Measurements from ENCODE around the gene TSHZ2. TPM values are rescaled to one million over a fixed set of nuclear protein-coding genes. Genes with fewer than 3 reads are reported as not detected.
A peak's percentile ranks its signal among the peaks of the same experiment; 100 is the strongest.

The TSHZ2 gene
- total and polyA plus RNA-seq, 4 donors = 0.93 to 8.8 (median 3.8) TPM

DNA sequence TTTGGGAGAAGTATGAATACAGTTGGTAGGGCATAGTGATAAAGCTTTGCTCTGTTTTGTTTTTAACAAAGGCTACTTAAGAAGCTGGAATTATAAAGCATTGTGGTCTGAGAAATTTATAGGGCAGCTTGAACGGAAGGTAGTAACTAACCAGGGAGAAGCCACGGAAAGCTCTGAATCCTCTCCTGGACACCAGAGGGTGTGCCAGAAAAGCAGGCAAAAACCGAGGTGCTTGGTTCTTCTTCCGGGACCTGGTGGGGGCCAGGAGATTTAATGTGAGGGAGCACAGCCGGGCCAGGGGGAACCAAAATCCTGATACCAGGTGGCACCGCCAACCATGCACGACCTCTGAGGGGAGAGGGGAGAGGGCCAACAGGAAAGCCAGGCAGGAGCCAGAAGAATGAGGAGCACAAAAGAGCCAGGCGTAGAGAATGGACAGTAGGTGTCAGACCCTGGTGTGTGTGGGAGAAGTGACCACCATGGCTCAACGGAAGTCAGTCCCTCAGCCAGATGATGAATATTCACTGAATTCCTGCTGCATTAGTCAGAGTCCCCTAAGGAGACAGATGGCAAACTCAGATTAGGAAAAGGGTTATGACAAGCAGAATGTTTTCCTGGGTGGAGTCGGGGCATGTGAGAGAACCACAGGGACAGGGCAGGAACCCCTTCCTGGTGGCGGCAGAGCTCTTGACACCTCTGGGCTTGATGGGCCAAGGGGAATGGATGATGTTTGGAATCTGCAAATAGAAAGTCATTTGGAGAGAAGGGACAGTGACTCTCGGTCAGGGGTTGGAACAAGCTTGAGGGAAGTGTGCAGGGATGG is 359.2 kb downstream of the TSHZ2 start:
- WGBS, 2 donors = 64 to 70% methylated on average over 12 of the region's 12 CpGs
- no peak overlapping the region for H3K4me3 ChIP-seq
- no peaks in the 10 kb centered on the region for H3K36me3 ChIP-seq (ENCODE audit: control insufficient read depth in 4 of 4, insufficient read depth in 4 of 4, low read length in 4 of 4)
- H3K9ac ChIP-seq (ENCODE audit: insufficient read depth in 1 of 2, low read length in 2 of 2) = no peak overlapping the region
- TF ChIP-seq, protein P1, sequence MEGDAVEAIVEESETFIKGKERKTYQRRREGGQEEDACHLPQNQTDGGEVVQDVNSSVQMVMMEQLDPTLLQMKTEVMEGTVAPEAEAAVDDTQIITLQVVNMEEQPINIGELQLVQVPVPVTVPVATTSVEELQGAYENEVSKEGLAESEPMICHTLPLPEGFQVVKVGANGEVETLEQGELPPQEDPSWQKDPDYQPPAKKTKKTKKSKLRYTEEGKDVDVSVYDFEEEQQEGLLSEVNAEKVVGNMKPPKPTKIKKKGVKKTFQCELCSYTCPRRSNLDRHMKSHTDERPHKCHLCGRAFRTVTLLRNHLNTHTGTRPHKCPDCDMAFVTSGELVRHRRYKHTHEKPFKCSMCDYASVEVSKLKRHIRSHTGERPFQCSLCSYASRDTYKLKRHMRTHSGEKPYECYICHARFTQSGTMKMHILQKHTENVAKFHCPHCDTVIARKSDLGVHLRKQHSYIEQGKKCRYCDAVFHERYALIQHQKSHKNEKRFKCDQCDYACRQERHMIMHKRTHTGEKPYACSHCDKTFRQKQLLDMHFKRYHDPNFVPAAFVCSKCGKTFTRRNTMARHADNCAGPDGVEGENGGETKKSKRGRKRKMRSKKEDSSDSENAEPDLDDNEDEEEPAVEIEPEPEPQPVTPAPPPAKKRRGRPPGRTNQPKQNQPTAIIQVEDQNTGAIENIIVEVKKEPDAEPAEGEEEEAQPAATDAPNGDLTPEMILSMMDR (IDR thresholded peaks at IDR 0.05; ENCODE audit: control extremely low read depth, extremely low read depth) = no peak
- no peaks in the 10 kb centered on the region for H3K4me1 ChIP-seq (ENCODE audit: control insufficient read depth in 5 of 5, insufficient read depth in 5 of 5, low read length in 5 of 5)
- ATAC-seq (ENCODE audit: insufficient read depth, low FRiP score) (no peak), DNase-seq (peak in 2 of 3 donors; percentile 23 to 38)
- no peaks in the 10 kb centered on the region for H3K9me3 ChIP-seq (ENCODE audit: control insufficient read depth in 4 of 4, insufficient read depth in 3 of 4, low read length in 3 of 4)
- H3K27ac ChIP-seq (ENCODE audit: low read depth in 1 of 2, low read length in 1 of 2) = no peak overlapping the region
- no peaks in the 10 kb centered on the region for H3K27me3 ChIP-seq (ENCODE audit: control insufficient read depth in 3 of 3, insufficient read depth in 3 of 3, low read length in 2 of 3)

DNA sequence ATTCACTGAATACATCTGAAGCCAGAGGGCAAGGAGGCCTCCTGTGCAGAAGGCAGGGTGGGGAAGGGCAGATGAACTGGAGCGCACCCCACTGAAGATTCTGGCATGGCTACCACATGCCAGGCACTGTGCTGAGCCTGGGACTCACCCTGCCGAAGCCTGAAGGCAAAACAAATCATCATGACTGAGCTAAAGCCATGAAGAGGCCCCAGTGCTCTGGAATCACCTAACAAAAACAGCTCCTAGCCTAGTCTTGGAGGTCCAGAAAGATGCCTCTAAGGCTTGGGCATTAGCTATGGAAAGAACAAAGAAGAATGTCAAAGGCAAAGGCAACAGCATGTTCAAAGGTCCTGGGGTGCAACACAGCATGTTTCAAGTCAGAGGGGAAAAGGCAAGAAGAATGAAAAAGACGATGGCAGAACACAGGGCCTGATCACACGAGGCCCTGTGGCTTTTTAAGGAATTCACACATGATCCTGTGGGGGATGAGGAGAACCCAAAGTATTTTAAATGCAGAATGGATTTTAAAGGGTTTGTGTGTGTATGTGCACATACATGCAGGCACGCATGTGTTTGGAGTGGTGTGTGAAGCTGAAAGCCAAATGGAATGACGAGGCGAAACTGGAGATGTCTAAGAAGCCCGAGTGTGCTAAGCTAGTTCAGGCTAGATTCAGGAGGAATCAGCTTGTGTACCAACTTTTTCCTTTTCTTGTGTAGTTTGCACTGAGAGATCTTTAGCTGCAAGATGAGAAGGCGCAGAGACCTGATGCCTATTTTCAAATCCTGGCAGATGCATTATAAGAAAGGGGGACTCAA is 360.1 kb downstream of the TSHZ2 start:
- TF ChIP-seq, protein P1 (IDR thresholded peaks at IDR 0.05; ENCODE audit: control extremely low read depth, extremely low read depth) = no peak
- WGBS, 2 donors = 90% methylated on average over 9 of the region's 9 CpGs
- H3K27ac ChIP-seq (ENCODE audit: low read depth in 1 of 2, low read length in 1 of 2) = no peak overlapping the region

GRCh38 chr20:53334861-53335260 is 362.7 kb downstream of the TSHZ2 start:
- H3K4me1 ChIP-seq (ENCODE audit: control insufficient read depth in 5 of 5, insufficient read depth in 5 of 5, low read length in 5 of 5) = no peaks in the 10 kb centered on the region
- H3K36me3 ChIP-seq (ENCODE audit: control insufficient read depth in 4 of 4, insufficient read depth in 4 of 4, low read length in 4 of 4) = no peaks in the 10 kb centered on the region
- 89 to 92% methylated on average over 8 of the region's 8 CpGs for WGBS, 2 donors

More for the DNA sequence above, 360.1 kb downstream of the TSHZ2 start:
- ATAC-seq (ENCODE audit: insufficient read depth, low FRiP score) (no peak), DNase-seq (peak in 1 of 3 donors; percentile 34)
- H3K9ac ChIP-seq (ENCODE audit: insufficient read depth in 1 of 2, low read length in 2 of 2) = no peak overlapping the region
- H3K36me3 ChIP-seq (ENCODE audit: control insufficient read depth in 4 of 4, insufficient read depth in 4 of 4, low read length in 4 of 4) = no peaks in the 10 kb centered on the region
- no peaks in the 10 kb centered on the region for H3K9me3 ChIP-seq (ENCODE audit: control insufficient read depth in 4 of 4, insufficient read depth in 3 of 4, low read length in 3 of 4)
- no peak overlapping the region for H3K4me3 ChIP-seq
- no peaks in the 10 kb centered on the region for H3K27me3 ChIP-seq (ENCODE audit: control insufficient read depth in 3 of 3, insufficient read depth in 3 of 3, low read length in 2 of 3)
- no peaks in the 10 kb centered on the region for H3K4me1 ChIP-seq (ENCODE audit: control insufficient read depth in 5 of 5, insufficient read depth in 5 of 5, low read length in 5 of 5)

More at GRCh38 chr20:53334861-53335260, 362.7 kb downstream of the TSHZ2 start:
- Histone ChIP-seq H3K27ac (ENCODE audit: low read depth in 1 of 2, low read length in 1 of 2) (no peak overlapping the region), H3K9ac (ENCODE audit: insufficient read depth in 1 of 2, low read length in 2 of 2) (no peak overlapping the region), H3K9me3 (ENCODE audit: control insufficient read depth in 4 of 4, insufficient read depth in 3 of 4, low read length in 3 of 4) (no peaks in the 10 kb centered on the region), H3K4me3 (no peak overlapping the region), H3K27me3 (ENCODE audit: control insufficient read depth in 3 of 3, insufficient read depth in 3 of 3, low read length in 2 of 3) (no peaks in the 10 kb centered on the region)
- TF ChIP-seq, protein P1 (IDR thresholded peaks at IDR 0.05; ENCODE audit: control extremely low read depth, extremely low read depth) = no peak
- DNase-seq (no peak), ATAC-seq (ENCODE audit: insufficient read depth, low FRiP score) (no peak)
